AG04450 (cell line): ENCODE results near the gene CXCR2. TPM values are rescaled to one million over a fixed set of nuclear protein-coding genes. Genes with fewer than 3 reads are reported as not detected.

Experiments used
- CTCF ChIA-PET: fragments of 300-600, 350-600 bp; formaldehyde crosslinking; extraction: SDS; loops from one replicate; lab custom pipeline; 2022; ENCODE audit warnings: antibody characterized with exemption, inconsistent platforms; lab: Charles Lee
- POLR2A ChIA-PET: fragments of 350-600 bp; formaldehyde crosslinking; extraction: SDS; loops from one replicate; lab custom pipeline; 2021; ENCODE audit warnings: antibody characterized with exemption, inconsistent platforms; lab: Yijun Ruan, JAX
- DNase-seq: peaks from one replicate; pipeline ENCODE4 v3.0.0-alpha.2; 2011; ENCODE audit warnings: low read depth, low spot score
- H3K27ac ChIP-seq: one replicate; pipeline ENCODE4 v1.5.1; 2012; ENCODE audit warnings: low read depth, low read length, control low read depth
- H3K27me3 ChIP-seq: one replicate; pipeline ENCODE4 v1.6.0; 2012; ENCODE audit warnings: low read length; ENCODE audit not compliant: control insufficient read depth, insufficient read depth
- H3K4me3 ChIP-seq: 2 replicates; pipeline ENCODE4 v1.5.1; 2011; ENCODE audit warnings: mild to moderate bottlenecking, low read depth, low read length, control low read depth
- H3K9me3 ChIP-seq: 2 replicates; pipeline ENCODE4 v1.5.1; 2012; ENCODE audit warnings: low read length; ENCODE audit not compliant: control insufficient read depth, insufficient read depth
- CTCF ChIP-seq: IDR thresholded peaks from 2 replicates; pipeline ENCODE4 v1.5.1; 2011; ENCODE audit warnings: low read depth, low read length, control low read depth, inconsistent platforms
- polyA plus RNA-seq: library from polyadenylated mRNA; depleted of rRNA; stranded (reverse); fragments of >200 nt; gene quantifications from 2 replicates; pipeline ENCODE4 v1.2.3, GENCODE V29; 2011

The CXCR2 gene
- polyA plus RNA-seq, 1 experiment: not detected

- no peak for DNase-seq
- ChIA-PET POLR2A (no interaction called here), CTCF (no interaction called here)
- no peak overlapping the region for H3K4me3 ChIP-seq
- no peaks in the 10 kb centered on the region for H3K9me3 ChIP-seq
- peaks cover 38% of the 10 kb centered on the region for H3K27me3 ChIP-seq
- no peak for TF ChIP-seq CTCF
- no peak overlapping the region for H3K27ac ChIP-seq
These were observed 1.8 kb upstream of the CXCR2 start for GRCh38 chr2:218123986-218124385.

GRCh38 chr2:218125095-218125494 lies 733 bp upstream of the CXCR2 start:
- no peak for TF ChIP-seq CTCF
- POLR2A ChIA-PET: no interaction called here
- Histone ChIP-seq H3K27me3 (peaks cover 41% of the 10 kb centered on the region), H3K27ac (no peak overlapping the region), H3K4me3 (no peak overlapping the region), H3K9me3 (no peaks in the 10 kb centered on the region)
- DNase-seq: no peak
- CTCF ChIA-PET: no interaction called here

GRCh38 chr2:218127929-218128455 lies 2.2 kb downstream of the CXCR2 start:
- POLR2A ChIA-PET: no interaction called here
- peaks cover 38% of the 10 kb centered on the region for H3K27me3 ChIP-seq
- CTCF ChIA-PET: no interaction called here

GRCh38 chr2:218128781-218129457 lies 3.1 kb downstream of the CXCR2 start:
- Histone ChIP-seq H3K27ac (no peak overlapping the region), H3K9me3 (no peaks in the 10 kb centered on the region), H3K4me3 (no peak overlapping the region), H3K27me3 (peaks cover 38% of the 10 kb centered on the region)
- no peak for DNase-seq
- TF ChIP-seq CTCF: no peak
- ChIA-PET CTCF (no interaction called here), POLR2A (no interaction called here)

More at GRCh38 chr2:218127929-218128455, 2.2 kb downstream of the CXCR2 start:
- Histone ChIP-seq H3K4me3 (no peak overlapping the region), H3K9me3 (no peaks in the 10 kb centered on the region), H3K27ac (no peak overlapping the region)
- no peak for TF ChIP-seq CTCF
- no peak for DNase-seq

- H3K27me3 ChIP-seq: peaks cover 32% of the 10 kb centered on the region
- CTCF ChIA-PET: no interaction called here
- TF ChIP-seq CTCF: no peak
- DNase-seq: no peak
- POLR2A ChIA-PET: no interaction called here
- H3K27ac ChIP-seq: no peak overlapping the region
- H3K4me3 ChIP-seq: no peak overlapping the region
- no peaks in the 10 kb centered on the region for H3K9me3 ChIP-seq
These were observed 3.8 kb downstream of the CXCR2 start for GRCh38 chr2:218129458-218130135.
